IMR-90 (cell line): ENCODE measurements around the gene NR1D2.

Source experiments
- BHLHE40 ChIP-seq: fragments of 150-350 bp; IDR thresholded peaks from 2 replicates; pipeline ENCODE4 v1.6.1; 2016; ENCODE audit warnings: mild to moderate bottlenecking, low read depth, low read length
- CTCF ChIP-seq: conservative IDR thresholded peaks from 2 replicates; pipeline ENCODE4 v1.5.1; 2012; ENCODE audit warnings: mild to moderate bottlenecking, low read depth, low read length, improper control_type of control experiment
- ELK1 ChIP-seq: fragments of 150-350 bp; IDR thresholded peaks from 2 replicates; pipeline ENCODE4 v1.6.1; 2016; ENCODE audit warnings: low read depth, mild to moderate bottlenecking, low read length, moderate library complexity, borderline replicate concordance
- POLR2A ChIP-seq: IDR thresholded peaks from 2 replicates; pipeline ENCODE4 v1.6.1; 2012; ENCODE audit warnings: mild to moderate bottlenecking, low read depth, low read length
- SMC3 ChIP-seq: fragments of 150-350 bp; IDR thresholded peaks from 2 replicates; pipeline ENCODE4 v1.6.1; 2016; ENCODE audit warnings: low read depth, mild to moderate bottlenecking, antibody characterized with exemption, low read length, moderate library complexity
- USF2 ChIP-seq: fragments of 150-350 bp; IDR thresholded peaks from 2 replicates; pipeline ENCODE4 v1.6.1; 2017; ENCODE audit warnings: mild to moderate bottlenecking, antibody characterized with exemption, low read length, low read depth

DNA sequence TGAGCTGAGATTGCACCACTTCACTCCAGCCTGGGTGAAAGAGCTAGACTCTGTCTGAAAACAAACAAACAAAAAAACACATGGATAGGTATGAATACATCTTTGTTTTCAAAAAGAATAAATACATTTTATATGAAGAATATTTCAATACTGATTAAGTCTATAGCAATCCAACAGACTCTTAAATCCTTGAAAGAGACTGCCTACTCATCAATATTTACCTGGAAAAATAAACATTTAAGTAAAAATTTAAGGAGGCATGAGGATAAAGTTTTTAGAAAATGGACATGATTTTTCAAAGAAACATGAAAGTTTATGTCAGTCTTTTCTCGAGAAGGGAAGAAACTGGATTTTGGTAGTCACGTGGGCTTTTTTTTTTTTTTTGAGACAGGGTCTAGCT is 33.7 kb upstream of the NR1D2 start:
- TF ChIP-seq POLR2A: no peak
- no peak for TF ChIP-seq CTCF
- no peak for TF ChIP-seq ELK1
- no peak for TF ChIP-seq BHLHE40
- TF ChIP-seq USF2: no peak
- TF ChIP-seq SMC3: no peak
